NB4 (cell line): ENCODE data around the gene KRT85.

Source experiments
- CTCF ChIP-seq: IDR thresholded peaks from one replicate; pipeline ENCODE4 v1.5.1; 2012; ENCODE audit warnings: low read depth, low read length
- MAX ChIP-seq: IDR thresholded peaks from 2 replicates; pipeline ENCODE4 v1.6.1; 2011; ENCODE audit warnings: low read depth, low read length

- TF ChIP-seq CTCF = no peak
- TF ChIP-seq MAX = no peak
Measured at GRCh38 chr12:52366738-52367485, at the start of gene KRT85.
